Lower leg skin (tissue), 4 donors: ENCODE measurements around the gene GTSF1L. TPM values are rescaled to one million over a fixed set of nuclear protein-coding genes. Genes with fewer than 3 reads are reported as not detected.

Experiments used
- DNase-seq, 2 donors: peaks; one replicate each; pipeline ENCODE4 v3.0.0-alpha.2; 2019; ENCODE audit warnings: low spot score in 2 of 2
- H3K4me3 ChIP-seq: fragments of 200-600 bp; sonication (generic); 2 replicates; pipeline ENCODE4 v1.5.1; 2017; ENCODE audit warnings: mild to moderate bottlenecking, low read depth; ENCODE audit not compliant: poor library complexity, severe bottlenecking
- POLR2A ChIP-seq, 2 donors: fragments of 450-650 bp; IDR thresholded peaks; one replicate each; pipeline ENCODE4 v1.6.1; 2016 to 2017; ENCODE audit warnings: antibody characterized with exemption in 2 of 2, mild to moderate bottlenecking in 1 of 2, moderate library complexity in 1 of 2
- WGBS, 2 donors: methylation state at CpG; one replicate each; pipeline ENCODE4 v1.1.5; 2018; 5-methylcytosine and 5-hydroxymethylcytosine counted together
- intact Hi-C: fragments of 100-400 bp; cut with DNase I; formaldehyde crosslinking; loops from one replicate; pipeline ENCODE4 v1.15.0; 2023; ENCODE audit warnings: low total_unique reads
- total RNA-seq, 4 donors: library from RNA; depleted of rRNA; stranded (reverse); fragments of >200 nt; gene quantifications; one replicate each; pipeline ENCODE4 v1.1.0, GENCODE V29; 2016
- TF ChIP-seq, protein P1 (sequence below), 3 donors: fragments of 450-650 bp; IDR thresholded peaks; one replicate each; pipeline ENCODE4 v1.5.1; 2016; ENCODE audit warnings: antibody characterized with exemption in 3 of 3, mild to moderate bottlenecking in 3 of 3, moderate library complexity in 2 of 3

GTSF1L gene
- not detected for total RNA-seq

- intact Hi-C loops, result no loop called here
- TF ChIP-seq, protein P1, sequence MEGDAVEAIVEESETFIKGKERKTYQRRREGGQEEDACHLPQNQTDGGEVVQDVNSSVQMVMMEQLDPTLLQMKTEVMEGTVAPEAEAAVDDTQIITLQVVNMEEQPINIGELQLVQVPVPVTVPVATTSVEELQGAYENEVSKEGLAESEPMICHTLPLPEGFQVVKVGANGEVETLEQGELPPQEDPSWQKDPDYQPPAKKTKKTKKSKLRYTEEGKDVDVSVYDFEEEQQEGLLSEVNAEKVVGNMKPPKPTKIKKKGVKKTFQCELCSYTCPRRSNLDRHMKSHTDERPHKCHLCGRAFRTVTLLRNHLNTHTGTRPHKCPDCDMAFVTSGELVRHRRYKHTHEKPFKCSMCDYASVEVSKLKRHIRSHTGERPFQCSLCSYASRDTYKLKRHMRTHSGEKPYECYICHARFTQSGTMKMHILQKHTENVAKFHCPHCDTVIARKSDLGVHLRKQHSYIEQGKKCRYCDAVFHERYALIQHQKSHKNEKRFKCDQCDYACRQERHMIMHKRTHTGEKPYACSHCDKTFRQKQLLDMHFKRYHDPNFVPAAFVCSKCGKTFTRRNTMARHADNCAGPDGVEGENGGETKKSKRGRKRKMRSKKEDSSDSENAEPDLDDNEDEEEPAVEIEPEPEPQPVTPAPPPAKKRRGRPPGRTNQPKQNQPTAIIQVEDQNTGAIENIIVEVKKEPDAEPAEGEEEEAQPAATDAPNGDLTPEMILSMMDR (IDR thresholded peaks at IDR 0.05), result no peak
- TF ChIP-seq POLR2A (IDR thresholded peaks at IDR 0.05), result no peak
- WGBS, 2 donors, result 79 to 82% methylated on average over 11 of the region's 11 CpGs
Observed at GRCh38 chr20:43726811-43727338, at the start of gene GTSF1L. TSS of gene GTSF1L (minus strand) at chr20:43727002. CDS start at chr20:43726694, 308 bp downstream.

DNA sequence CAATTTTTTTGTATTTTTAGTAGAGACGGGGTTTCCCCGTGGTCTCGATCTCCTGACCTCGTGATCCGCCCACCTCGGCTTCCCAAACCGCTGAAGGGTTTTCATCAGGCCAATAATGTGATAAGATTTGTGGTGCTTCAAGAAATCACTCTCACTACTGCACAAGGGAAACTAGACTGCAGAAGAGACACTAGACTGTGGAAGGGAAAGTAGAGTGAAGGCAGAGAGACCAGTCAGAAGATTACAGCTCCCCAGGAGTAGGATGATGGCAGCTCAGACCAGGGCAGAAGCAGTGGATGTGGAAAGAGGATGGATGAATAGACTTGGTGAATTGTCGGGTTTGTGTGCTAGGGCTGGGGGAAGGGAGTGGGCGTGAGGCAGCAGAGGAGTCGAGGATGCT lies 48.0 kb upstream of the GTSF1L start:
- peak in 1 of 2 donors; percentile 20 for DNase-seq
- intact Hi-C loops, result no loop called here
- WGBS, 2 donors, result 80 to 85% methylated on average over 10 of the region's 10 CpGs
- no peak overlapping the region for H3K4me3 ChIP-seq
- TF ChIP-seq, protein P1 (IDR thresholded peaks at IDR 0.05), result no peak
- no peak for TF ChIP-seq POLR2A (IDR thresholded peaks at IDR 0.05)

More at GRCh38 chr20:43726811-43727338, at the start of gene GTSF1L:
- no peak within 1 kb of the TSS for H3K4me3 ChIP-seq
- DNase-seq, result no peak

DNA sequence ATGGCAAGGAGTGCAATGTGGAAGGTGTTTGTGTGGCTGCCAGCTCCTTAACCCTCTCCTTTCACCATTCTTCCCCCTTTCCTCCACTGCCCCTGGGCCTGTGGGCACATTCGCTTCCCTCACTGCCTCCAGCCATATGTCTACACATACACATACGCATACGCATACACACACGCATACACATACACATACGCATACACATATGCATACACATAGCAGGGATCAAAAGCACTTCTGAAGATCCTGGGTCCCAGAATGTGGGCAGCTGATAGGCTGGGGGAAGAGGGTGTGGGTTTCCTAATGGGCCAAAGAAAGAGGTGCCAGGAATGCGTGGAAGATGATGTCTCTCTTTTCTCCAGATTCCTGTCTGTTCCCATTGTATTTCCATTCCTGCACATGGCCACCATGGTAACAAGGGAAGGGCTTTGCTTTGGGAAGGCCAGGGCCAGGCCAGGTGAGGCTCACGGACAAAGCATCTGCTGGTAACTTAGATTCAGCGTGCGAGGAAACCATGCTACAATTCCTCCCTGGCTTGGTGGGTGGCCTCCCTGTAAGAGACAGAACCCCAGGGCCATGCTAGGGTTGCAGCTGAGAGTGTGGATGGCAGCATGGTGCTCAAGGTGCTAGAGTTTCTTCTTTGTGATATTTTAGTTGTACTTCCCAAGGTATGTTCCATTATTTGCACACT lies 44.8 kb upstream of the GTSF1L start:
- no peak overlapping the region for H3K4me3 ChIP-seq

GRCh38 chr20:43770342-43770741 lies 43.5 kb upstream of the GTSF1L start:
- peak in 1 of 2 donors; percentile 14 for DNase-seq
- H3K4me3 ChIP-seq, result no peak overlapping the region
- intact Hi-C loops, result no loop called here
- WGBS, 2 donors, result 76 to 80% methylated on average over 3 of the region's 3 CpGs
- TF ChIP-seq, protein P1 (IDR thresholded peaks at IDR 0.05), result no peak
- no peak for TF ChIP-seq POLR2A (IDR thresholded peaks at IDR 0.05)

More for the DNA sequence above, 44.8 kb upstream of the GTSF1L start:
- WGBS, 2 donors, result 82% methylated on average over 9 of the region's 9 CpGs
- DNase-seq, result peak in 1 of 2 donors; percentile 68
- no peak for TF ChIP-seq POLR2A (IDR thresholded peaks at IDR 0.05)
- TF ChIP-seq, protein P1 (IDR thresholded peaks at IDR 0.05), result no peak
- intact Hi-C loops, result no loop called here

GRCh38 chr20:43767686-43768474 lies 41.1 kb upstream of the GTSF1L start:
- TF ChIP-seq, protein P1 (IDR thresholded peaks at IDR 0.05), result no peak
- TF ChIP-seq POLR2A (IDR thresholded peaks at IDR 0.05), result no peak
- intact Hi-C loops, result no loop called here
- WGBS, 2 donors, result 19 to 27% methylated on average over 5 of the region's 5 CpGs
- DNase-seq, result no peak
- H3K4me3 ChIP-seq, result no peak overlapping the region
